Endothelial cell (in vitro differentiated cells): ENCODE data around the gene PTPRM. TPM values are rescaled to one million over a fixed set of nuclear protein-coding genes. Genes with fewer than 3 reads are reported as not detected.

Source experiments
- DNase-seq: peaks from one replicate; pipeline ENCODE4 v3.0.0; 2021; ENCODE audit warnings: low spot score
- H3K27ac Mint-ChIP-seq: one replicate; pipeline ENCODE4 v1.8.0; 2021; ENCODE audit warnings: mixed read lengths, inconsistent platforms; ENCODE audit not compliant: unreplicated experiment
- H3K27me3 Mint-ChIP-seq: one replicate; pipeline ENCODE4 v1.8.0; 2021; ENCODE audit warnings: mild to moderate bottlenecking, moderate library complexity, mixed read lengths, inconsistent platforms; ENCODE audit not compliant: unreplicated experiment
- H3K36me3 Mint-ChIP-seq: one replicate; pipeline ENCODE4 v1.8.0; 2021; ENCODE audit warnings: mild to moderate bottlenecking, low read depth, mixed read lengths, inconsistent platforms; ENCODE audit not compliant: unreplicated experiment
- H3K4me1 Mint-ChIP-seq: one replicate; pipeline ENCODE4 v1.8.0; 2021; ENCODE audit warnings: mild to moderate bottlenecking, mixed read lengths, inconsistent platforms; ENCODE audit not compliant: unreplicated experiment
- H3K4me3 Mint-ChIP-seq: one replicate; pipeline ENCODE4 v1.8.0; 2021; ENCODE audit warnings: mild to moderate bottlenecking, mixed read lengths, inconsistent platforms; ENCODE audit not compliant: unreplicated experiment
- H3K9me3 Mint-ChIP-seq: one replicate; pipeline ENCODE4 v1.8.0; 2021; ENCODE audit warnings: mixed read lengths, inconsistent platforms; ENCODE audit not compliant: unreplicated experiment
- CTCF ChIP-seq: fragments of 200-600 bp; sonication (generic); IDR thresholded peaks from one replicate; pipeline ENCODE4 v1.5.0; 2021; ENCODE audit warnings: antibody characterized with exemption; ENCODE audit not compliant: unreplicated experiment
- total RNA-seq: library from RNA; stranded (reverse); fragmentation: NEBNext Ultra II Directional; extraction: Animal tissue kit (Norgen Biotek cat#: 25700); gene quantifications from one replicate; pipeline ENCODE4 v1.2.1, GENCODE V29; 2021; ENCODE audit not compliant: unreplicated experiment

PTPRM gene
- total RNA-seq, 1 donor from 2014 or later: 284 TPM

GRCh38 chr18:8396254-8396653 is 829.1 kb downstream of the PTPRM start:
- TF ChIP-seq CTCF: no peak
- DNase-seq: no peak
- peak overlapping the region; percentile 63 for H3K4me3 Mint-ChIP-seq
- peaks cover 64% of the 10 kb centered on the region for H3K36me3 Mint-ChIP-seq
- H3K4me1 Mint-ChIP-seq: peaks cover 53% of the 10 kb centered on the region
- no peak overlapping the region for H3K27ac Mint-ChIP-seq
- no peaks in the 10 kb centered on the region for H3K9me3 Mint-ChIP-seq
- peaks cover 13% of the 10 kb centered on the region for H3K27me3 Mint-ChIP-seq

GRCh38 chr18:8397034-8397433 is 829.9 kb downstream of the PTPRM start:
- peaks cover 50% of the 10 kb centered on the region for H3K4me1 Mint-ChIP-seq
- DNase-seq: no peak
- peaks cover 57% of the 10 kb centered on the region for H3K36me3 Mint-ChIP-seq
- H3K27me3 Mint-ChIP-seq: peaks cover 13% of the 10 kb centered on the region
- TF ChIP-seq CTCF: no peak
- peak overlapping the region; percentile 63 for H3K4me3 Mint-ChIP-seq
- peak overlapping the region; percentile 63 for H3K27ac Mint-ChIP-seq
- H3K9me3 Mint-ChIP-seq: no peaks in the 10 kb centered on the region

GRCh38 chr18:8399138-8399537 is 832.0 kb downstream of the PTPRM start:
- Mint-ChIP-seq H3K4me1 (peaks cover 32% of the 10 kb centered on the region), H3K9me3 (no peaks in the 10 kb centered on the region), H3K27me3 (peaks cover 11% of the 10 kb centered on the region), H3K4me3 (no peak overlapping the region), H3K36me3 (peaks cover 54% of the 10 kb centered on the region), H3K27ac (no peak overlapping the region)
- TF ChIP-seq CTCF: no peak
- DNase-seq: no peak

- no peak for TF ChIP-seq CTCF
- Mint-ChIP-seq H3K9me3 (no peaks in the 10 kb centered on the region), H3K27me3 (peaks cover 10% of the 10 kb centered on the region), H3K4me1 (peaks cover 23% of the 10 kb centered on the region), H3K27ac (no peak overlapping the region), H3K4me3 (no peak overlapping the region), H3K36me3 (peaks cover 54% of the 10 kb centered on the region)
- no peak for DNase-seq
Observed at GRCh38 chr18:8400193-8400752, 833.2 kb downstream of the PTPRM start.

- Mint-ChIP-seq H3K4me3 (no peak overlapping the region), H3K36me3 (peaks cover 56% of the 10 kb centered on the region), H3K9me3 (no peaks in the 10 kb centered on the region), H3K27me3 (peaks cover 10% of the 10 kb centered on the region), H3K4me1 (peaks cover 18% of the 10 kb centered on the region), H3K27ac (no peak overlapping the region)
- no peak for TF ChIP-seq CTCF
- no peak for DNase-seq
Observed at GRCh38 chr18:8400825-8401224, 833.7 kb downstream of the PTPRM start.
